ENCODE data around the gene ST3GAL4. TPM values are rescaled to one million over a fixed set of nuclear protein-coding genes. Genes with fewer than 3 reads are reported as not detected.

ST3GAL4 gene
- total RNA-seq, 1 donor from 2014 or later = 14.1 TPM

GRCh38 chr11:126438691-126439090 lies 83.2 kb downstream of the ST3GAL4 start:
- intact Hi-C loops (cut with micrococcal nuclease) = no loop called here
- Mint-ChIP-seq H3K27ac (no peak overlapping the region), H3K27me3 (ENCODE audit: insufficient read depth) (peaks cover 7% of the 10 kb centered on the region), H3K9me3 (no peaks in the 10 kb centered on the region), H3K4me3 (no peak overlapping the region), H3K4me1 (ENCODE audit: low read depth) (no peaks in the 10 kb centered on the region), H3K36me3 (ENCODE audit: low read depth) (no peaks in the 10 kb centered on the region)
- DNase-seq (ENCODE audit: low spot score) = no peak

GRCh38 chr11:126440276-126440675 lies 84.8 kb downstream of the ST3GAL4 start:
- no peak overlapping the region for H3K4me3 Mint-ChIP-seq
- DNase-seq (ENCODE audit: low spot score) = no peak

GRCh38 chr11:126440792-126441514 lies 85.5 kb downstream of the ST3GAL4 start:
- Mint-ChIP-seq H3K4me3 (no peak overlapping the region), H3K27me3 (ENCODE audit: insufficient read depth) (peaks cover 9% of the 10 kb centered on the region), H3K36me3 (ENCODE audit: low read depth) (no peaks in the 10 kb centered on the region), H3K27ac (no peak overlapping the region), H3K9me3 (no peaks in the 10 kb centered on the region), H3K4me1 (ENCODE audit: low read depth) (no peaks in the 10 kb centered on the region)
- DNase-seq (ENCODE audit: low spot score) = peak; percentile 65
- intact Hi-C loops (cut with micrococcal nuclease) = loop anchor here (1.0 to 10.0 kb wide), 6 partner anchors 39 to 1716 kb away; no protein-coding TSS in a partner anchor

More at GRCh38 chr11:126440276-126440675, 84.8 kb downstream of the ST3GAL4 start:
- Mint-ChIP-seq H3K4me1 (ENCODE audit: low read depth) (no peaks in the 10 kb centered on the region), H3K9me3 (no peaks in the 10 kb centered on the region), H3K27ac (no peak overlapping the region), H3K36me3 (ENCODE audit: low read depth) (no peaks in the 10 kb centered on the region), H3K27me3 (ENCODE audit: insufficient read depth) (peaks cover 7% of the 10 kb centered on the region)
- intact Hi-C loops (cut with micrococcal nuclease) = loop anchor here (1.0 to 10.0 kb wide), 5 partner anchors 130 to 1717 kb away; no protein-coding TSS in a partner anchor

GRCh38 chr11:126443120-126443519 lies 87.6 kb downstream of the ST3GAL4 start:
- Mint-ChIP-seq H3K36me3 (ENCODE audit: low read depth) (no peaks in the 10 kb centered on the region), H3K27ac (no peak overlapping the region), H3K4me3 (no peak overlapping the region), H3K9me3 (no peaks in the 10 kb centered on the region), H3K4me1 (ENCODE audit: low read depth) (no peaks in the 10 kb centered on the region), H3K27me3 (ENCODE audit: insufficient read depth) (peaks cover 9% of the 10 kb centered on the region)
- intact Hi-C loops (cut with micrococcal nuclease) = loop anchor here (5.0 to 10.0 kb wide), 2 partner anchors 272 to 1714 kb away; no protein-coding TSS in a partner anchor
- no peak for DNase-seq (ENCODE audit: low spot score)

GRCh38 chr11:126444072-126444471 lies 88.6 kb downstream of the ST3GAL4 start:
- intact Hi-C loops (cut with micrococcal nuclease) = loop anchor here (5.0 to 10.0 kb wide), 2 partner anchors 271 to 1713 kb away; no protein-coding TSS in a partner anchor
- peaks cover 9% of the 10 kb centered on the region for H3K27me3 Mint-ChIP-seq (ENCODE audit: insufficient read depth)
- H3K36me3 Mint-ChIP-seq (ENCODE audit: low read depth) = no peaks in the 10 kb centered on the region
- no peak for DNase-seq (ENCODE audit: low spot score)
- H3K4me3 Mint-ChIP-seq = no peak overlapping the region
- no peaks in the 10 kb centered on the region for H3K4me1 Mint-ChIP-seq (ENCODE audit: low read depth)
- H3K27ac Mint-ChIP-seq = no peak overlapping the region
- H3K9me3 Mint-ChIP-seq = no peaks in the 10 kb centered on the region

GRCh38 chr11:126446581-126446980 lies 91.1 kb downstream of the ST3GAL4 start:
- Mint-ChIP-seq H3K27me3 (ENCODE audit: insufficient read depth) (peaks cover 3% of the 10 kb centered on the region), H3K36me3 (ENCODE audit: low read depth) (no peaks in the 10 kb centered on the region), H3K9me3 (peaks cover 15% of the 10 kb centered on the region), H3K4me1 (ENCODE audit: low read depth) (no peaks in the 10 kb centered on the region), H3K4me3 (no peak overlapping the region), H3K27ac (no peak overlapping the region)
- no peak for DNase-seq (ENCODE audit: low spot score)
- intact Hi-C loops (cut with micrococcal nuclease) = loop anchor here (10.0 kb wide), 1 partner anchor 268 kb away; no protein-coding TSS in a partner anchor

GRCh38 chr11:126450198-126450597 lies 94.7 kb downstream of the ST3GAL4 start:
- peaks cover 2% of the 10 kb centered on the region for H3K27me3 Mint-ChIP-seq (ENCODE audit: insufficient read depth)
- H3K27ac Mint-ChIP-seq = no peak overlapping the region
- no peak overlapping the region for H3K4me3 Mint-ChIP-seq
- H3K9me3 Mint-ChIP-seq = peaks cover 20% of the 10 kb centered on the region
- intact Hi-C loops (cut with micrococcal nuclease) = no loop called here
- DNase-seq (ENCODE audit: low spot score) = no peak
- no peaks in the 10 kb centered on the region for H3K4me1 Mint-ChIP-seq (ENCODE audit: low read depth)
- H3K36me3 Mint-ChIP-seq (ENCODE audit: low read depth) = no peaks in the 10 kb centered on the region

- Mint-ChIP-seq H3K27ac (no peak overlapping the region), H3K9me3 (peaks cover 20% of the 10 kb centered on the region), H3K4me3 (no peak overlapping the region), H3K36me3 (ENCODE audit: low read depth) (no peaks in the 10 kb centered on the region), H3K27me3 (ENCODE audit: insufficient read depth) (no peaks in the 10 kb centered on the region), H3K4me1 (ENCODE audit: low read depth) (no peaks in the 10 kb centered on the region)
- intact Hi-C loops (cut with micrococcal nuclease) = no loop called here
- DNase-seq (ENCODE audit: low spot score) = no peak
These were observed 95.3 kb downstream of the ST3GAL4 start for GRCh38 chr11:126450806-126451205.

GRCh38 chr11:126451211-126451802 lies 95.8 kb downstream of the ST3GAL4 start:
- Mint-ChIP-seq H3K27me3 (ENCODE audit: insufficient read depth) (no peaks in the 10 kb centered on the region), H3K4me1 (ENCODE audit: low read depth) (no peaks in the 10 kb centered on the region), H3K36me3 (ENCODE audit: low read depth) (no peaks in the 10 kb centered on the region), H3K27ac (no peak overlapping the region), H3K9me3 (peaks cover 20% of the 10 kb centered on the region), H3K4me3 (no peak overlapping the region)
- intact Hi-C loops (cut with micrococcal nuclease) = no loop called here
- DNase-seq (ENCODE audit: low spot score) = no peak

GRCh38 chr11:126452241-126453101 lies 97.0 kb downstream of the ST3GAL4 start:
- intact Hi-C loops (cut with micrococcal nuclease) = no loop called here

GRCh38 chr11:126456089-126456488 lies 100.6 kb downstream of the ST3GAL4 start:
- no peak overlapping the region for H3K27ac Mint-ChIP-seq
- intact Hi-C loops (cut with micrococcal nuclease) = no loop called here

More at GRCh38 chr11:126452241-126453101, 97.0 kb downstream of the ST3GAL4 start:
- H3K4me1 Mint-ChIP-seq (ENCODE audit: low read depth) = no peaks in the 10 kb centered on the region
- no peak overlapping the region for H3K27ac Mint-ChIP-seq
- no peak for DNase-seq (ENCODE audit: low spot score)
- peaks cover 20% of the 10 kb centered on the region for H3K9me3 Mint-ChIP-seq
- no peaks in the 10 kb centered on the region for H3K36me3 Mint-ChIP-seq (ENCODE audit: low read depth)
- H3K4me3 Mint-ChIP-seq = no peak overlapping the region
- H3K27me3 Mint-ChIP-seq (ENCODE audit: insufficient read depth) = no peaks in the 10 kb centered on the region

GRCh38 chr11:126456783-126457542 lies 101.5 kb downstream of the ST3GAL4 start:
- H3K4me1 Mint-ChIP-seq (ENCODE audit: low read depth) = no peaks in the 10 kb centered on the region
- H3K27me3 Mint-ChIP-seq (ENCODE audit: insufficient read depth) = no peaks in the 10 kb centered on the region
- no peak for DNase-seq (ENCODE audit: low spot score)
- no peaks in the 10 kb centered on the region for H3K36me3 Mint-ChIP-seq (ENCODE audit: low read depth)
- no peak overlapping the region for H3K4me3 Mint-ChIP-seq
- intact Hi-C loops (cut with micrococcal nuclease) = no loop called here
- no peak overlapping the region for H3K27ac Mint-ChIP-seq
- peaks cover 1% of the 10 kb centered on the region for H3K9me3 Mint-ChIP-seq

More at GRCh38 chr11:126456089-126456488, 100.6 kb downstream of the ST3GAL4 start:
- Mint-ChIP-seq H3K36me3 (ENCODE audit: low read depth) (no peaks in the 10 kb centered on the region), H3K4me1 (ENCODE audit: low read depth) (no peaks in the 10 kb centered on the region), H3K9me3 (peaks cover 10% of the 10 kb centered on the region), H3K27me3 (ENCODE audit: insufficient read depth) (no peaks in the 10 kb centered on the region), H3K4me3 (no peak overlapping the region)
- no peak for DNase-seq (ENCODE audit: low spot score)
